Measurements from ENCODE around the gene TERF2IP.

The TERF2IP gene

GRCh38 chr16:75647492-75648264 lies at the start of gene TERF2IP, which contains the start of gene KARS1:
TERF2IP (plus strand) TSS chr16:75647773; CDS start chr16:75647883, 110 bp downstream.
KARS1 (minus strand) TSS chr16:75647665; CDS start chr16:75647639, 26 bp downstream.
- Histone ChIP-seq H2AFZ (ENCODE audit: low read length) (peak within 1 kb of the TSS; percentile 95), H3K79me2 (ENCODE audit: insufficient read depth, low read length) (peaks cover 95% of the 10 kb centered on the region), H3K4me2 (ENCODE audit: low read depth, low read length, poor library complexity, severe bottlenecking) (peak within 1 kb of the TSS; percentile 96), H3K9me3 (ENCODE audit: insufficient read depth, low read depth, low read length) (no peaks in the 10 kb centered on the region), H3K36me3 (ENCODE audit: insufficient read depth, low read length) (no peaks in the 10 kb centered on the region), H3K4me1 (ENCODE audit: insufficient read depth, low read length, poor library complexity, severe bottlenecking) (peaks cover 53% of the 10 kb centered on the region), H3F3A (ENCODE audit: low read depth) (peaks cover 4% of the 10 kb centered on the region; the same call in 1 of the 2 replicates), H4K20me1 (ENCODE audit: insufficient read depth, low read length, poor library complexity, severe bottlenecking) (peaks cover 83% of the 10 kb centered on the region), H3K27me3 (ENCODE audit: insufficient read depth, low read length, poor library complexity, severe bottlenecking) (no peaks in the 10 kb centered on the region), H3K9ac (ENCODE audit: low read depth, low read length, poor library complexity, severe bottlenecking) (peak within 1 kb of the TSS; percentile 97), H3K9me2 (replicated peaks; ENCODE audit: low read depth, low read length) (no peaks in the 10 kb centered on the region), H3K4me3 (ENCODE audit: low read length, poor library complexity, severe bottlenecking) (peak within 1 kb of the TSS; percentile 98)
- no peak for TF ChIP-seq EZH2phosphoT487 (IDR thresholded peaks at IDR 0.05; ENCODE audit: borderline replicate concordance)
- TF ChIP-seq, protein P1, sequence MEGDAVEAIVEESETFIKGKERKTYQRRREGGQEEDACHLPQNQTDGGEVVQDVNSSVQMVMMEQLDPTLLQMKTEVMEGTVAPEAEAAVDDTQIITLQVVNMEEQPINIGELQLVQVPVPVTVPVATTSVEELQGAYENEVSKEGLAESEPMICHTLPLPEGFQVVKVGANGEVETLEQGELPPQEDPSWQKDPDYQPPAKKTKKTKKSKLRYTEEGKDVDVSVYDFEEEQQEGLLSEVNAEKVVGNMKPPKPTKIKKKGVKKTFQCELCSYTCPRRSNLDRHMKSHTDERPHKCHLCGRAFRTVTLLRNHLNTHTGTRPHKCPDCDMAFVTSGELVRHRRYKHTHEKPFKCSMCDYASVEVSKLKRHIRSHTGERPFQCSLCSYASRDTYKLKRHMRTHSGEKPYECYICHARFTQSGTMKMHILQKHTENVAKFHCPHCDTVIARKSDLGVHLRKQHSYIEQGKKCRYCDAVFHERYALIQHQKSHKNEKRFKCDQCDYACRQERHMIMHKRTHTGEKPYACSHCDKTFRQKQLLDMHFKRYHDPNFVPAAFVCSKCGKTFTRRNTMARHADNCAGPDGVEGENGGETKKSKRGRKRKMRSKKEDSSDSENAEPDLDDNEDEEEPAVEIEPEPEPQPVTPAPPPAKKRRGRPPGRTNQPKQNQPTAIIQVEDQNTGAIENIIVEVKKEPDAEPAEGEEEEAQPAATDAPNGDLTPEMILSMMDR (conservative IDR thresholded peaks at IDR 0.05; ENCODE audit: low read length) = no peak

DNA sequence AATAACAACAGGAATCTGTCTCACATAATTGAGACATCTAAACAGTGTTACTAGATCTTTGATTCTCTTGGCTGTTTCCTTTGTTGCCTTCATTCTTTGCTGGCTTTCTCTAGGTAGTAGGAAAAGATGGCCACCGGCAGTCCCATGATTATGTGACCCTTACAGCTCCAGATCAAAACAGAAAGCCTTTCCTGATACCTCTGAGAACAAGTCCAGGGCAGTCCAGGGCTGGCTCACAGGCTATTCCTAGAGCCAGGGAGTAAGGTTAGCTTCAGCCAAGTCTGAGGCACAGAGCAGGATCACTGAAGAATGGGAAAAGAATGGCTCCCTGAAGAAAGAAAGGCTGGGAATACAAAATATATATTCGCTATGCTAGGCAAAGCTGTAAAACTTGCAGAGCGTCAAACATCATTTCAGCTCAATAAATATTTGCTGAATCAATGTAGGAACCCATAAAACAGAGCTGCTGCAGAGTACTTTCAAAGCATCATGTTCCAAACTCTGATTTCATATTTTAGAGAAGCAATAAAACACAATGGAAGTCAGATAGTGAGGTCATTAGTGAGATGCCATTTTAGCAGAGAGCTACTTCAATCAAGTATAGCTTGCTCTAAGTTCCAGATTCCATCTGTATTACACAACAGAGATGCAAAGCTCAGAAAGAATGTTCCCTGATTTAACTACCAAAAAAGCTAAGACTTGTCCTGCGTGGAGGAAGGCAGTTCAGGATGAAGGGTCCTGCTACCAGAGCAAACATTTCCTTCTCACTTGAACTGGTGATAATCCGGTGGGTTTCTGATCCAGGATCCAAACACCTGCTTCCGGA lies 47.9 kb upstream of the TERF2IP start:
- TF ChIP-seq, protein P1 (conservative IDR thresholded peaks at IDR 0.05; ENCODE audit: low read length) = no peak
- TF ChIP-seq EZH2phosphoT487 (IDR thresholded peaks at IDR 0.05; ENCODE audit: borderline replicate concordance) = no peak
- H3K9ac ChIP-seq (ENCODE audit: low read depth, low read length, poor library complexity, severe bottlenecking) = no peak overlapping the region
- peaks cover 48% of the 10 kb centered on the region for H3K36me3 ChIP-seq (ENCODE audit: insufficient read depth, low read length)

GRCh38 chr16:75603241-75603640 lies 44.3 kb upstream of the TERF2IP start:
- no peaks in the 10 kb centered on the region for H3K27me3 ChIP-seq (ENCODE audit: insufficient read depth, low read length, poor library complexity, severe bottlenecking)
- no peak overlapping the region for H2AFZ ChIP-seq (ENCODE audit: low read length)
- H3K4me3 ChIP-seq (ENCODE audit: low read length, poor library complexity, severe bottlenecking) = no peak overlapping the region
- TF ChIP-seq EZH2phosphoT487 (IDR thresholded peaks at IDR 0.05; ENCODE audit: borderline replicate concordance) = no peak
- TF ChIP-seq, protein P1 (conservative IDR thresholded peaks at IDR 0.05; ENCODE audit: low read length) = no peak
- H3K9ac ChIP-seq (ENCODE audit: low read depth, low read length, poor library complexity, severe bottlenecking) = no peak overlapping the region
- H3K9me2 ChIP-seq (replicated peaks; ENCODE audit: low read depth, low read length) = no peaks in the 10 kb centered on the region
- H3K36me3 ChIP-seq (ENCODE audit: insufficient read depth, low read length) = peaks cover 54% of the 10 kb centered on the region
- H3K4me2 ChIP-seq (ENCODE audit: low read depth, low read length, poor library complexity, severe bottlenecking) = no peak overlapping the region
- H3K79me2 ChIP-seq (ENCODE audit: insufficient read depth, low read length) = no peaks in the 10 kb centered on the region
- H3F3A ChIP-seq (ENCODE audit: low read depth) = no peaks in the 10 kb centered on the region
- no peaks in the 10 kb centered on the region for H4K20me1 ChIP-seq (ENCODE audit: insufficient read depth, low read length, poor library complexity, severe bottlenecking)
- H3K9me3 ChIP-seq (ENCODE audit: insufficient read depth, low read depth, low read length) = peaks cover 8% of the 10 kb centered on the region; the same call in 1 of the 2 replicates
- H3K4me1 ChIP-seq (ENCODE audit: insufficient read depth, low read length, poor library complexity, severe bottlenecking) = no peaks in the 10 kb centered on the region

More for the DNA sequence above, 47.9 kb upstream of the TERF2IP start:
- Histone ChIP-seq H3F3A (ENCODE audit: low read depth) (0 out of 2 replicates have a peak, but pooled peaks cover 3% of the 10 kb centered on the region), H4K20me1 (ENCODE audit: insufficient read depth, low read length, poor library complexity, severe bottlenecking) (no peaks in the 10 kb centered on the region), H3K4me3 (ENCODE audit: low read length, poor library complexity, severe bottlenecking) (no peak overlapping the region), H2AFZ (ENCODE audit: low read length) (no peak overlapping the region), H3K4me2 (ENCODE audit: low read depth, low read length, poor library complexity, severe bottlenecking) (no peak overlapping the region), H3K9me3 (ENCODE audit: insufficient read depth, low read depth, low read length) (peaks cover 8% of the 10 kb centered on the region; the same call in 1 of the 2 replicates), H3K4me1 (ENCODE audit: insufficient read depth, low read length, poor library complexity, severe bottlenecking) (peaks cover 6% of the 10 kb centered on the region), H3K27me3 (ENCODE audit: insufficient read depth, low read length, poor library complexity, severe bottlenecking) (no peaks in the 10 kb centered on the region), H3K79me2 (ENCODE audit: insufficient read depth, low read length) (no peaks in the 10 kb centered on the region), H3K9me2 (replicated peaks; ENCODE audit: low read depth, low read length) (no peaks in the 10 kb centered on the region)
